T-helper 1 cell treated with Interleukin-12 subunit alpha and Interleukin-12 subunit beta and Interleukin-4 antibody, amounts not matched to agents 30 μg/mL and 1 μg/mL, for 36 hours (primary cell): Measurements from ENCODE around the gene FMNL3.
A peak's percentile ranks its signal among the peaks of the same experiment; 100 is the strongest.

ENCODE experiments used
- H3K27ac Mint-ChIP-seq: one replicate; pipeline ENCODE4 v1.8.0; 2021; ENCODE audit warnings: mild to moderate bottlenecking, mixed read lengths
- H3K27me3 Mint-ChIP-seq: one replicate; pipeline ENCODE4 v1.8.0; 2021; ENCODE audit warnings: low read depth, mixed read lengths
- H3K36me3 Mint-ChIP-seq: one replicate; pipeline ENCODE4 v1.8.0; 2021; ENCODE audit warnings: low read depth, mixed read lengths
- H3K4me1 Mint-ChIP-seq: one replicate; pipeline ENCODE4 v1.8.0; 2021; ENCODE audit warnings: low read depth, mixed read lengths
- H3K4me3 Mint-ChIP-seq: one replicate; pipeline ENCODE4 v1.8.0; 2021; ENCODE audit warnings: mild to moderate bottlenecking, moderate library complexity, mixed read lengths
- H3K9me3 Mint-ChIP-seq: one replicate; pipeline ENCODE4 v1.8.0; 2021; ENCODE audit warnings: mixed read lengths

Gene FMNL3

DNA sequence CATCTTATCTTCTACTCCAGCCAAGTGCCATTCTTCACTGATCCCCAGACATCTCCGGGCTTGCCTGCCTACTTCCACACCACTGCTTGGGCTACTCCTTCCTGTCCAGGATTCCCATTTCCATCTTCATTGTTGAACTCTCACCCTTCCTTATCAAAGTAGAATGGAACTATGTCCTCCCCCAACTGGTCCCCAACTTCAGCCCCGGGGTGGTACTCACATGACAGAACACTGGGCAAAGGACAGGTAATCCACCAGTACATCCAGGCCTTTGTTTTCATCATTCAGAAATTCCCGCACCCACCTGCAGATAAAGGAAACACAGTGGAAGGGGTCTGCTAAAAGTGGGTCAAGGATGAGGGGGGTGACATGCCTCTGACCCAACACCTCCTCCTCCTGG lies 45.5 kb downstream of the FMNL3 start:
- Mint-ChIP-seq H3K36me3 (peaks cover 65% of the 10 kb centered on the region), H3K27ac (peak overlapping the region; percentile 95), H3K4me1 (peaks cover 52% of the 10 kb centered on the region), H3K9me3 (no peaks in the 10 kb centered on the region), H3K4me3 (peak overlapping the region; percentile 6), H3K27me3 (no peaks in the 10 kb centered on the region)

GRCh38 chr12:49661191-49661590 lies 46.0 kb downstream of the FMNL3 start:
- peaks cover 55% of the 10 kb centered on the region for H3K4me1 Mint-ChIP-seq
- H3K36me3 Mint-ChIP-seq, result peaks cover 67% of the 10 kb centered on the region
- no peaks in the 10 kb centered on the region for H3K27me3 Mint-ChIP-seq
- peak overlapping the region; percentile 95 for H3K27ac Mint-ChIP-seq
- H3K9me3 Mint-ChIP-seq, result no peaks in the 10 kb centered on the region
- peak overlapping the region; percentile 6 for H3K4me3 Mint-ChIP-seq

GRCh38 chr12:49659753-49660152 lies 47.5 kb downstream of the FMNL3 start:
- no peak overlapping the region for H3K4me3 Mint-ChIP-seq
- H3K4me1 Mint-ChIP-seq, result peaks cover 55% of the 10 kb centered on the region
- H3K36me3 Mint-ChIP-seq, result peaks cover 64% of the 10 kb centered on the region
- no peak overlapping the region for H3K27ac Mint-ChIP-seq
- no peaks in the 10 kb centered on the region for H3K27me3 Mint-ChIP-seq
- no peaks in the 10 kb centered on the region for H3K9me3 Mint-ChIP-seq

DNA sequence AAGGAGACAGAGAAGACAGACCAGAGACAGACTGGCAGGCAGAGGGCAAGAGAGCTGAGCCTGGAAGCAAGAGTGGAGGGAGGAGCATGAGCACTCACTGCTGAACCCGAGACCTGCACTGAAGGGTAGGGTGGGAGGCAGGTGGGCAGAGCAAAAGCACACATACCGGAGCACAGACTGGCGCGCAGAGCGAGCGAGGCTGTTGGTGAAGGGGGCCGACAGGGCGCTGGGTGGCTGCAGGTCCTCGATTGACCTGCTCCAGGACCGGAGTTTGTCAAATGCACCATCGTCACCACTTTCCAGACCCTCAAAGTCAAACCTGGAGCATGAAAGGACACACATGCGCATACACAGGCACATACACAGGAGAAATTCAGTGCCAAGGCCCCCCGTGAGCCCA lies 48.9 kb downstream of the FMNL3 start:
- Mint-ChIP-seq H3K9me3 (no peaks in the 10 kb centered on the region), H3K4me3 (no peak overlapping the region), H3K27me3 (no peaks in the 10 kb centered on the region), H3K27ac (no peak overlapping the region), H3K4me1 (peaks cover 42% of the 10 kb centered on the region), H3K36me3 (peaks cover 63% of the 10 kb centered on the region)

GRCh38 chr12:49655595-49656236 lies 51.5 kb downstream of the FMNL3 start:
- Mint-ChIP-seq H3K4me3 (no peak overlapping the region), H3K27me3 (no peaks in the 10 kb centered on the region), H3K36me3 (peaks cover 48% of the 10 kb centered on the region), H3K4me1 (peaks cover 19% of the 10 kb centered on the region), H3K27ac (peak overlapping the region; percentile 57), H3K9me3 (no peaks in the 10 kb centered on the region)

DNA sequence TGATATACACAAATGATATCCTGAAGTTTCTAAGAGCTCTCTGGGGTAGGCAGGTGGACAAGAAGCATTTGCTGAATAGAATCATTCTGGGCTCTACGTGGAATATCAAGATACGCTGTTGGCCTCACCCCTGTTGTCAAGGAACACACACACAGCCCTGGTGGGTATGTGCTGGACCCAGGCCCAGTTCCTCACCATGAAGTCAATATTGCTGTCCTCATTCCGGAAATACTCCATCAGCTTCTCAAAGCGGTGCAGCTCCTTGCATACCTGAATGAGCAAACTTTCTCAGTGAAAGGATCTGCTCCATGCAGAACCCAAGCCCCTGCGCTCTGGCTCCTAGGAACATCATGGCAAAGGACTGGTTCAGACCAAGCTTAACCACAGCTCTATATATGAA lies 52.5 kb downstream of the FMNL3 start:
- H3K4me3 Mint-ChIP-seq, result no peak overlapping the region
- H3K4me1 Mint-ChIP-seq, result peaks cover 15% of the 10 kb centered on the region
- H3K36me3 Mint-ChIP-seq, result peaks cover 50% of the 10 kb centered on the region
- no peaks in the 10 kb centered on the region for H3K27me3 Mint-ChIP-seq
- no peak overlapping the region for H3K27ac Mint-ChIP-seq
- H3K9me3 Mint-ChIP-seq, result no peaks in the 10 kb centered on the region

DNA sequence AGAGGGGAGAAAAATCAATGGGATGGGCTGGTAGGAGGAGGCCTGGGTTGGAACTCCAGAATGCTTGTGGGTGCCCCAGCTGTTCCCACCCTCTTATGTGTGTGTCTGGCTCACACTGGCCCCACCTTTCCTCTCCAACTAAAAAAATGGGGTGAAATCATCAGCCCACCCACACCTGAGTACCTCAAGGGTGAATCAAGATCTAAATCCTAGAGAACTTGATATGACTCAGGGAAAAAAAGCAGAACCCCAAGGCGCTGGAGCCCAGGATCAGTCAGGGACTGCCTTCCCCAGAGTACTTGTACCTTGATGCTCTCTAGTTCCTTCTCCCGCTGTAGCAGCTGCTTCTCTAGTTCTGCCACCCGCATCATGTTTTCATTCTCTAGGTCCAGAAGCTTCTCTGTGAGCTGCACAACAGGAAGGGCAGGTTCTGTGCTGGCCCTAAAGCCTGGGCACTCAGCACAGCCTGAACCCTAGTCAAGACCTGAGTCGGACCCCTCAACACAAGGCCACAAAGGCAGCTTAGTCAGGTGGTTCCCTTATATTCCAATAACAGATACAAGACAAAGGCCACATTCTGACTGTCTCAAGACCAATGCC lies 54.2 kb downstream of the FMNL3 start:
- Mint-ChIP-seq H3K36me3 (peaks cover 47% of the 10 kb centered on the region), H3K4me1 (peaks cover 24% of the 10 kb centered on the region), H3K9me3 (no peaks in the 10 kb centered on the region), H3K27ac (no peak overlapping the region), H3K27me3 (no peaks in the 10 kb centered on the region), H3K4me3 (no peak overlapping the region)

- no peak overlapping the region for H3K27ac Mint-ChIP-seq
- no peaks in the 10 kb centered on the region for H3K9me3 Mint-ChIP-seq
- H3K27me3 Mint-ChIP-seq, result no peaks in the 10 kb centered on the region
These were observed 55.4 kb downstream of the FMNL3 start for GRCh38 chr12:49651855-49652254.

DNA sequence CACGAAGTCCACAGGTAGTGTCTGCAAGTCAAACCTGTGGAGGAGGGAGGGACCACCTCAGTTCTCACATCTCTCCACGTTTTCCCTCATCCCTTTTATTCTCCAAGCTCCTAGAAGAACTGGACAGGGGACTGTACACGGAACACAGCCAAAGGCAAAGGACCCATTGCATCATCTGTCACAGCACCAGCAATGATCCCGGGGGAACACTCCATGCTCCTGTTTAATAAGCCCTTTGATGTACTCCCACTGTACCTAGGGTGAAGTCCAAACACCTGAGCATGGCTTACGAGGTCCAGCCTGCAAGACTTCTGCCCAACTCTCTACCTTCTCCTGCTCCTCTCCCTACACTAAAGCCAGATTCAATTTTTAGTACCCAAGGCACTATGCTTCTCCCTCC lies 57.3 kb downstream of the FMNL3 start:
- Mint-ChIP-seq H3K27me3 (no peaks in the 10 kb centered on the region), H3K36me3 (peaks cover 40% of the 10 kb centered on the region), H3K9me3 (no peaks in the 10 kb centered on the region), H3K4me3 (no peak overlapping the region), H3K27ac (no peak overlapping the region), H3K4me1 (peaks cover 20% of the 10 kb centered on the region)

More at GRCh38 chr12:49651855-49652254, 55.4 kb downstream of the FMNL3 start:
- H3K4me1 Mint-ChIP-seq, result peaks cover 23% of the 10 kb centered on the region
- peaks cover 45% of the 10 kb centered on the region for H3K36me3 Mint-ChIP-seq
- H3K4me3 Mint-ChIP-seq, result no peak overlapping the region

- Mint-ChIP-seq H3K36me3 (peaks cover 42% of the 10 kb centered on the region), H3K4me3 (no peak overlapping the region), H3K27ac (peak overlapping the region; percentile 32), H3K27me3 (no peaks in the 10 kb centered on the region), H3K9me3 (no peaks in the 10 kb centered on the region), H3K4me1 (peaks cover 24% of the 10 kb centered on the region)
These were observed 57.8 kb downstream of the FMNL3 start for GRCh38 chr12:49649445-49649844.

GRCh38 chr12:49648712-49649003 lies 58.5 kb downstream of the FMNL3 start:
- Mint-ChIP-seq H3K9me3 (no peaks in the 10 kb centered on the region), H3K27me3 (no peaks in the 10 kb centered on the region), H3K4me3 (no peak overlapping the region), H3K4me1 (peaks cover 28% of the 10 kb centered on the region), H3K27ac (peak overlapping the region; percentile 26), H3K36me3 (peaks cover 41% of the 10 kb centered on the region)

DNA sequence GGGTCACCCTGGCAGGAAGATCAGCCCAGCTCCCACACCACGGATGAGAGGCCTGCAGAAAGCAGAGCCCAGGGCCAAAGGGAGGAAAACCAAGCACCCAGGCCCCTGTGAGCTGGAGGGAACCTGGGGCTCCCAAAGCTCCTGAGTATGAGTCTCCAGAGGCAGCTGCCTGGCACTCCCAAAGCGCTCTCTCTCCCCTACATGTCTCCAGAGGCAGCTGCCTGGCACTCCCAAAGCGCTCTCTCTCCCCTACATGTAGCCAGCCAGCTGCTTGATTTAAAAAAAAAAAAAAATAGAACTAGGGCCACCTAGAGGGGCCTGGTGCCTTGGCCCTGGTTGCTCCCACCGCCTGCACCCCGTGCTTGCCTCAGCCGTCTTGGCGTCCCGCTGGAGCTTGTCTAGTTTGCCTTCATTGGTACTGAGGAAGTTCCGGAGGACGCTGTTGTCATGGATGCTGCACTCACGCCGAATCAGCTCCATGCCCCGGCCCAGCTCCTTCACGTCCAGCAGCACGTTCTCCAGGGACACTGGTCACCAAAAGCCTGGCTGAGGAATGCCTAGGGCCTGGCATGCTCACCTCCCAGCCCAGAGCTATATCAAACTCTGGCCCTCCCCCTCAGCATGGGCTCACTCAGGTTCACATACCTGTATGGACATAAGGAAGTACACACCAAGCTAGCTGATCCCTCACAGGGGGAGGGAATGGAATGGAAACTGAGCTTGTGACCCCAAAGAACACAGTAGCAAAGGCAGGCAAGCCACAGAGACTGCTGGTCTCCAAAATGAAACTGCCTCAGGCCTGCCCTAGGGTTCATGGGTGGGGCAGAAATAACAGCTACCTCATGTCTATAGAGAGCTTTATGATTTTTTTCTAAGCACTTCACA lies 59.1 kb downstream of the FMNL3 start:
- Mint-ChIP-seq H3K27ac (peak overlapping the region; percentile 61), H3K27me3 (no peaks in the 10 kb centered on the region), H3K4me3 (no peak overlapping the region), H3K36me3 (peaks cover 43% of the 10 kb centered on the region), H3K9me3 (no peaks in the 10 kb centered on the region), H3K4me1 (peaks cover 28% of the 10 kb centered on the region)

DNA sequence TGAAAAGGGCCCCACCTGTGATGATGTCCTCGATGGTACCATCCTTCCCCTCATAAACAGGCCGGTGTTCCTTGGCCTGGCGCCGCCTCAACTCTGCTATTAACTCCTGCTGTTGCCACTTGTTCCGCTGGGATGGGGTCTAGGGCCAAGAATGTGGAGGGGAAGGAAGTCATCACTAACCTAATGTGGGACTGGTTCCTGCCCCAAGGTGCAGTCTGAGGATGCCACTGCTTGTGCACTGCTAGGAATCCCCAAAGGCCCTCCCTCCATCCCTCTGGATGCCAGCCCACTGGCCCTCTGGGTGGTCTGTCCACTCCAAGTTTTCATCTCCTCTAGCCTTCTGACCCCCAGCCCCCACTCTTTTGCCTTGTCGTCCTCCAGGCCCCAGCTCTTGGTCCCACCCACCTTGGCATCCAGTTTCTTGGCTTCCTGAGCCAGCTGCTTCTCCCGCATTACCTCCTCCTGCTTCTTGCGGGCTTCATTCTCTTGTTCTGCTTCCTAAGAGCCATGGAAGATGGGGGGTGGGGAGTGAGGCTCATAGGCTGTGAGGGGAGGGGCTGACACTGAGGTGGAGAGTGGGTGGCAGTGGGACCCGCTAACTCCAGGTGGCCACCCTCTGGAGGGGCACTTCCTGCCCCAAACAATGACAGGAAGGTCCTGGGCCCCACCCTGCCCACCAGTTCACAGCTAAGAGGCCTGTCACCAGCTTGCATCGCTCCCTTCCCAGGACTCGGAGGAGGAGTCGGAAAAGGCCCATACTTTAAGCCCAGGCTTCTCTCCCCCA lies 60.1 kb downstream of the FMNL3 start:
- no peaks in the 10 kb centered on the region for H3K9me3 Mint-ChIP-seq

GRCh38 chr12:49646331-49646830 lies 60.8 kb downstream of the FMNL3 start:
- Mint-ChIP-seq H3K4me3 (no peak overlapping the region), H3K9me3 (no peaks in the 10 kb centered on the region), H3K27me3 (no peaks in the 10 kb centered on the region), H3K36me3 (peaks cover 36% of the 10 kb centered on the region), H3K27ac (no peak overlapping the region), H3K4me1 (peaks cover 28% of the 10 kb centered on the region)

More for the DNA sequence above, 60.1 kb downstream of the FMNL3 start:
- no peaks in the 10 kb centered on the region for H3K27me3 Mint-ChIP-seq
- peaks cover 38% of the 10 kb centered on the region for H3K36me3 Mint-ChIP-seq
- no peak overlapping the region for H3K27ac Mint-ChIP-seq
- no peak overlapping the region for H3K4me3 Mint-ChIP-seq
- peaks cover 28% of the 10 kb centered on the region for H3K4me1 Mint-ChIP-seq
